ENCODE data around the gene TRIM69. TPM values are rescaled to one million over a fixed set of nuclear protein-coding genes. Genes with fewer than 3 reads are reported as not detected.

The TRIM69 gene
- total RNA-seq, 2 donors from 2014 or later, result 5.7 to 13.1 TPM

- Mint-ChIP-seq H3K27ac (no peak overlapping the region), H3K4me3 (no peak overlapping the region), H3K4me1 (peaks cover 7% of the 10 kb centered on the region), H3K27me3 (ENCODE audit: insufficient read depth) (peaks cover 10% of the 10 kb centered on the region), H3K9me3 (no peaks in the 10 kb centered on the region), H3K36me3 (ENCODE audit: low read depth) (no peaks in the 10 kb centered on the region)
- no peaks in the 10 kb centered on the region for H3K36me3 ChIP-seq (ENCODE audit: control insufficient read depth, insufficient read depth, low read length)
- H3K27ac ChIP-seq (ENCODE audit: low read depth, low read length), result no peak overlapping the region
- H3K27me3 ChIP-seq (ENCODE audit: control insufficient read depth, insufficient read depth, low read length, poor library complexity, severe bottlenecking), result no peaks in the 10 kb centered on the region
- no peak overlapping the region for H3K9ac ChIP-seq (ENCODE audit: extremely low read depth, low read length, poor library complexity, severe bottlenecking)
- no peak overlapping the region for H3K4me3 ChIP-seq (ENCODE audit: low read length)
- no peak for DNase-seq
- H3K4me1 ChIP-seq (ENCODE audit: control insufficient read depth, insufficient read depth, low read length), result no peaks in the 10 kb centered on the region
- TF ChIP-seq, protein P1, sequence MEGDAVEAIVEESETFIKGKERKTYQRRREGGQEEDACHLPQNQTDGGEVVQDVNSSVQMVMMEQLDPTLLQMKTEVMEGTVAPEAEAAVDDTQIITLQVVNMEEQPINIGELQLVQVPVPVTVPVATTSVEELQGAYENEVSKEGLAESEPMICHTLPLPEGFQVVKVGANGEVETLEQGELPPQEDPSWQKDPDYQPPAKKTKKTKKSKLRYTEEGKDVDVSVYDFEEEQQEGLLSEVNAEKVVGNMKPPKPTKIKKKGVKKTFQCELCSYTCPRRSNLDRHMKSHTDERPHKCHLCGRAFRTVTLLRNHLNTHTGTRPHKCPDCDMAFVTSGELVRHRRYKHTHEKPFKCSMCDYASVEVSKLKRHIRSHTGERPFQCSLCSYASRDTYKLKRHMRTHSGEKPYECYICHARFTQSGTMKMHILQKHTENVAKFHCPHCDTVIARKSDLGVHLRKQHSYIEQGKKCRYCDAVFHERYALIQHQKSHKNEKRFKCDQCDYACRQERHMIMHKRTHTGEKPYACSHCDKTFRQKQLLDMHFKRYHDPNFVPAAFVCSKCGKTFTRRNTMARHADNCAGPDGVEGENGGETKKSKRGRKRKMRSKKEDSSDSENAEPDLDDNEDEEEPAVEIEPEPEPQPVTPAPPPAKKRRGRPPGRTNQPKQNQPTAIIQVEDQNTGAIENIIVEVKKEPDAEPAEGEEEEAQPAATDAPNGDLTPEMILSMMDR (conservative IDR thresholded peaks at IDR 0.05), result no peak
- no peaks in the 10 kb centered on the region for H3K9me3 ChIP-seq (ENCODE audit: control insufficient read depth, low read length)
- 90 to 95% methylated on average over 3 to 5 of the region's 5 CpGs for WGBS, 2 experiments (ENCODE audit: insufficient coverage in 1 of 2, insufficient read length in 1 of 2)
Measured at GRCh38 chr15:44812029-44812517, 75.7 kb downstream of the TRIM69 start.

- no peaks in the 10 kb centered on the region for H3K9me3 Mint-ChIP-seq
- TF ChIP-seq, protein P1 (conservative IDR thresholded peaks at IDR 0.05), result no peak
- H3K27me3 Mint-ChIP-seq (ENCODE audit: insufficient read depth), result peaks cover 9% of the 10 kb centered on the region
- H3K4me3 Mint-ChIP-seq, result no peak overlapping the region
- Histone ChIP-seq H3K36me3 (ENCODE audit: control insufficient read depth, insufficient read depth, low read length) (no peaks in the 10 kb centered on the region), H3K27me3 (ENCODE audit: control insufficient read depth, insufficient read depth, low read length, poor library complexity, severe bottlenecking) (no peaks in the 10 kb centered on the region), H3K9ac (ENCODE audit: extremely low read depth, low read length, poor library complexity, severe bottlenecking) (no peak overlapping the region), H3K9me3 (ENCODE audit: control insufficient read depth, low read length) (no peaks in the 10 kb centered on the region), H3K4me1 (ENCODE audit: control insufficient read depth, insufficient read depth, low read length) (no peaks in the 10 kb centered on the region), H3K27ac (ENCODE audit: low read depth, low read length) (no peak overlapping the region), H3K4me3 (ENCODE audit: low read length) (no peak overlapping the region)
- no peak overlapping the region for H3K27ac Mint-ChIP-seq
- 90% methylated on average over 2 to 3 of the region's 3 CpGs for WGBS, 2 experiments (ENCODE audit: insufficient coverage in 1 of 2, insufficient read length in 1 of 2)
- H3K36me3 Mint-ChIP-seq (ENCODE audit: low read depth), result no peaks in the 10 kb centered on the region
- no peak for DNase-seq
- peaks cover 7% of the 10 kb centered on the region for H3K4me1 Mint-ChIP-seq
Measured at GRCh38 chr15:44813231-44813630, 76.9 kb downstream of the TRIM69 start.

Other genes starting within 250 kb of the TRIM69 start
- 10 to 100 TPM; 71.4 to 76.5 TPM for gene EIF3J, start 199.4 kb upstream of the TRIM69 start, total RNA-seq
- 10 to 100 TPM; 60.2 to 61.6 TPM for gene SPG11, start 72.9 kb upstream of the TRIM69 start, total RNA-seq
- under 1 TPM in 1 of 2 donors, not detected in 1; 0.26 TPM for gene PATL2, start 25.2 kb upstream of the TRIM69 start, total RNA-seq
- gene B2M, start 25.0 kb upstream of the TRIM69 start, total RNA-seq, result 10 to 100 TPM; 66.5 to 74.3 TPM
- not detected for gene TERB2, start 220.2 kb downstream of the TRIM69 start, total RNA-seq